OCI-LY7 (cell line): Measurements from ENCODE around the gene LRRC4B. TPM values are rescaled to one million over a fixed set of nuclear protein-coding genes. Genes with fewer than 3 reads are reported as not detected.

ENCODE experiments used
- BruUV-seq: library from RNA; stranded (reverse); fragments of 400-500 nt; replicated peaks from 2 replicates; lab custom pipeline; 2021; lab: Mats Ljungman, UMichigan
- CTCF ChIA-PET: fragments of 300-600 bp; sonication (Branson Sonifier 250); formaldehyde crosslinking; loops from one replicate; lab custom pipeline; 2022; ENCODE audit warnings: antibody characterized with exemption; ENCODE audit not compliant: unreplicated experiment; lab: Charles Lee
- POLR2A ChIA-PET: fragments of 300-600 bp; sonication (Branson Sonifier 250); formaldehyde crosslinking; loops from one replicate; lab custom pipeline; 2022; ENCODE audit warnings: antibody characterized with exemption; lab: Charles Lee
- DNase-seq: peaks from one replicate; pipeline ENCODE4 v3.0.0-alpha.2; 2015; ENCODE audit warnings: low spot score
- H2AFZ ChIP-seq: fragments of 200-600 bp; sonication (generic), shearing (Covaris generic); 2 replicates; pipeline ENCODE4 v1.6.1; 2014; ENCODE audit warnings: mild to moderate bottlenecking, antibody characterized with exemption, low read length, moderate library complexity
- H3K27ac ChIP-seq: fragments of 200-600 bp; sonication (generic); 2 replicates; pipeline ENCODE4 v1.5.1; 2014; ENCODE audit warnings: mixed run types, low read depth, mild to moderate bottlenecking, moderate library complexity, low read length, inconsistent platforms; ENCODE audit not compliant: poor library complexity, severe bottlenecking
- H3K36me3 ChIP-seq: fragments of 200-600 bp; sonication (generic); 2 replicates; pipeline ENCODE4 v1.6.1; 2014; ENCODE audit warnings: mild to moderate bottlenecking, antibody characterized with exemption, low read length, moderate library complexity, mixed read lengths; ENCODE audit not compliant: insufficient read depth
- H3K4me1 ChIP-seq: fragments of 200-600 bp; sonication (generic); 2 replicates; pipeline ENCODE4 v1.5.1; 2014; ENCODE audit warnings: mild to moderate bottlenecking, low read length; ENCODE audit not compliant: insufficient read depth, poor library complexity, severe bottlenecking
- H3K4me2 ChIP-seq: fragments of 200-600 bp; sonication (generic); 2 replicates; pipeline ENCODE4 v1.6.1; 2014; ENCODE audit warnings: mild to moderate bottlenecking, low read length
- H3K4me3 ChIP-seq: fragments of 200-600 bp; sonication (generic); 2 replicates; pipeline ENCODE4 v1.5.1; 2014; ENCODE audit warnings: mild to moderate bottlenecking, low read depth, low read length; ENCODE audit not compliant: poor library complexity, severe bottlenecking
- H3K79me2 ChIP-seq: fragments of 200-600 bp; sonication (generic); 2 replicates; pipeline ENCODE4 v1.6.1; 2016; ENCODE audit warnings: low read depth, mild to moderate bottlenecking, low read length, moderate library complexity, mixed read lengths; ENCODE audit not compliant: insufficient read depth
- H3K9me2 ChIP-seq: fragments of 200-600 bp; sonication (generic); 2 replicates; pipeline ENCODE4 v1.6.1; 2016; ENCODE audit warnings: mild to moderate bottlenecking, low read length, mixed read lengths; ENCODE audit not compliant: insufficient read depth
- H3K9me3 ChIP-seq: fragments of 200-600 bp; sonication (generic); 2 replicates; pipeline ENCODE4 v1.6.1; 2014; ENCODE audit warnings: mild to moderate bottlenecking, mixed run types, low read length, mixed read lengths
- H4K20me1 ChIP-seq: fragments of 200-600 bp; sonication (generic); 2 replicates; pipeline ENCODE4 v1.6.1; 2014; ENCODE audit warnings: mild to moderate bottlenecking, antibody characterized with exemption, low read length, moderate library complexity, mixed read lengths; ENCODE audit not compliant: insufficient read depth
- CTCF ChIP-seq: fragments of 200-600 bp; sonication (generic); conservative IDR thresholded peaks from 2 replicates; pipeline ENCODE4 v1.5.1; 2014; ENCODE audit warnings: mild to moderate bottlenecking, antibody characterized with exemption, low read length, moderate library complexity, mixed read lengths
- EZH2phosphoT487 ChIP-seq: fragments of 200-600 bp; sonication (generic); IDR thresholded peaks from 2 replicates; pipeline ENCODE4 v1.6.1; 2018; ENCODE audit warnings: low read depth, borderline replicate concordance, mild to moderate bottlenecking, mixed run types, antibody characterized with exemption, low read length, moderate library complexity, mixed read lengths
- intact Hi-C: fragments of 100-400 bp; cut with micrococcal nuclease; formaldehyde crosslinking; loops from one replicate; pipeline ENCODE4 v1.10.0; 2022; ENCODE audit not compliant: unreplicated experiment
- total RNA-seq, 2 experiments: library from RNA; depleted of rRNA in 1 of 2; stranded (reverse); fragments of >200 nt in 1 of 2; shearing (Covaris generic) in 1 of 2; gene quantifications; 2 replicates each; pipeline ENCODE4 v1.2.3, GENCODE V29; 2014 to 2022

LRRC4B gene
- total RNA-seq, 2 experiments from 2014 or later: 0.29 TPM; not detected in 1

- no peak overlapping the region for H2AFZ ChIP-seq
- peaks cover 12% of the 10 kb centered on the region for H3K4me1 ChIP-seq
- intact Hi-C loops: no loop called here
- no peak for TF ChIP-seq EZH2phosphoT487
- no peaks in the 10 kb centered on the region for H3K9me2 ChIP-seq
- H3K79me2 ChIP-seq: no peaks in the 10 kb centered on the region
- no peaks in the 10 kb centered on the region for H4K20me1 ChIP-seq
- ChIA-PET POLR2A (no interaction called here), CTCF (interaction anchor here (0.6 kb wide), 1 partner anchor 166 kb away, joined by 4 read pairs; no protein-coding TSS in a partner anchor)
- no peak overlapping the region for H3K4me2 ChIP-seq
- DNase-seq: no peak
- no peaks in the 10 kb centered on the region for H3K36me3 ChIP-seq
- no peak overlapping the region for H3K4me3 ChIP-seq
- no peak overlapping the region for H3K27ac ChIP-seq
- BruUV-seq: no TSS peak
- H3K9me3 ChIP-seq: no peaks in the 10 kb centered on the region
These were observed 59.4 kb downstream of the LRRC4B start for GRCh38 chr19:50508843-50509190.

GRCh38 chr19:50507376-50507775, 60.9 kb downstream of the LRRC4B start:
- no peaks in the 10 kb centered on the region for H4K20me1 ChIP-seq
- H3K4me2 ChIP-seq: no peak overlapping the region
- no peaks in the 10 kb centered on the region for H3K9me2 ChIP-seq
- CTCF ChIA-PET: no interaction called here
- POLR2A ChIA-PET: no interaction called here
- H3K79me2 ChIP-seq: no peaks in the 10 kb centered on the region
- no peaks in the 10 kb centered on the region for H3K9me3 ChIP-seq
- no TSS peak for BruUV-seq
- intact Hi-C loops: no loop called here
- no peak overlapping the region for H3K4me3 ChIP-seq
- H3K4me1 ChIP-seq: peaks cover 12% of the 10 kb centered on the region
- no peak for DNase-seq
- no peak overlapping the region for H2AFZ ChIP-seq
- no peaks in the 10 kb centered on the region for H3K36me3 ChIP-seq
- TF ChIP-seq EZH2phosphoT487 (no peak), CTCF (no peak)
- H3K27ac ChIP-seq: no peak overlapping the region

DNA sequence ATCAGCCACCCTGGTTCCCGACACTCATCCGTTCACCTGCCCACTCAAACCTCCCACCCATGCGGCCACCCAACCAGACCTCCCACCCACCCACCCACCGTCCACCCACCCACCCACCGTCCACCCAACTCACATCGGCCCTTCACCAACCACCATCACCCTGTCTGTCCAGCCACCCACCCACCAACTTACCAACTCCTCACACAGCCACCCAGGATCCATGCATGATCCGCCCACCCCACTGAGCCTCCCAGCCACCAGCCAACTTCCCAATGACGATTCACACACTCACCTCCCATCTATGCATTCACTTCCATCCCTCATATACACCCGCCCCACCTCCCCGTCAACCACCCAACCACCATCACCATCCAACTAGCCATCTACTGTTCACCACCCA, 61.5 kb downstream of the LRRC4B start:
- no peak overlapping the region for H3K4me2 ChIP-seq
- no peaks in the 10 kb centered on the region for H3K9me3 ChIP-seq
- no peaks in the 10 kb centered on the region for H3K9me2 ChIP-seq
- ChIA-PET POLR2A (no interaction called here), CTCF (no interaction called here)
- no peaks in the 10 kb centered on the region for H3K36me3 ChIP-seq
- intact Hi-C loops: no loop called here
- H2AFZ ChIP-seq: no peak overlapping the region
- H3K27ac ChIP-seq: no peak overlapping the region
- no peak overlapping the region for H3K4me3 ChIP-seq
- no peak for TF ChIP-seq CTCF
- no peak for TF ChIP-seq EZH2phosphoT487
- no peaks in the 10 kb centered on the region for H3K79me2 ChIP-seq
- no peaks in the 10 kb centered on the region for H4K20me1 ChIP-seq
- no TSS peak for BruUV-seq
- H3K4me1 ChIP-seq: peaks cover 9% of the 10 kb centered on the region
- no peak for DNase-seq
